HG03139 (cell line): ENCODE data around the gene CSTF2T.

Experiments
- ATAC-seq: cut with Tn5 transposase; IDR thresholded peaks from one replicate; pipeline ENCODE4 v1.9.1; 2021; ENCODE audit not compliant: unreplicated experiment

CSTF2T gene

GRCh38 chr10:51699475-51700227, at the start of gene CSTF2T:
CSTF2T (minus strand) TSS chr10:51699595; CDS start chr10:51699549, 46 bp downstream.
- peak; percentile 89 for ATAC-seq

DNA sequence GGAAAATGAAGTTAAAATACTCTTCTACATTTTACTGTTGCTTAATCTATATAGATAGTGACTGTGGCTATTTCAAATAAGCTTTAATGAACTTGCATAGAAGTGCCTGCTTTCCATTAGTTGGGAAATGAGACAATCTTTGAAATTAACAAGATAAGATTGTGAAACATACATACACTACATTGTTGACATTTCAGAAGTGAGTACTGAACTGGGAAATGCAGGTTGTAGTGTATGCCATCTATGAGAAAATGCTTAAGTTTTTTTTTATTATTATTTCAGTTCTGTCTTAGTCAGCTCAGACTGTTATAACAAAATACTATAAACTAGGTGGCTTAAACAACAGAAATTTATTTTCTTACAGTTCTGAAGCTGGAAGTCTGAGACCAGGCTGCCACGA, 49.6 kb upstream of the CSTF2T start:
- ATAC-seq, result no peak

- ATAC-seq, result no peak
Measured at GRCh38 chr10:51747216-51747615, 47.8 kb upstream of the CSTF2T start.

DNA sequence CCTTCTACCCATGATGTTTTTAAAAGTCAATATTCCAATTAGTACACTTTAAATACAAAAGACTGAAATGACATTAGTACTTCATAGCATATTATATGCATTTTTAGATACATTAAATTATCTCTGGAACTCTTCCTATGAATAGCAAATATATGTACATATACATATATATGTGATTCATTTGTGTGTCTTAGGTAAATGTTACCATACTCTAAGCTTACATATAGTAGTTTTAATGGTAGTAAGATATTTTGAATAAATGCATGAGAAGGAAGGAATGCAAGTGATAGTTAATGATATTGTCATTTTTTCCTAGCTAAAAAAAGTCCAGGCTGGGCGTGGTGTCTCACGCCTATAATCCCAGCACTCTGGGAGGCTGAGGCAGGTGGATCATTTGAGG, 46.0 kb upstream of the CSTF2T start:
- no peak for ATAC-seq

GRCh38 chr10:51744235-51745000, 45.0 kb upstream of the CSTF2T start:
- ATAC-seq, result no peak

GRCh38 chr10:51743146-51743545, 43.8 kb upstream of the CSTF2T start:
- peak; percentile 92 for ATAC-seq

GRCh38 chr10:51733057-51733456, 33.7 kb upstream of the CSTF2T start:
- ATAC-seq, result no peak

DNA sequence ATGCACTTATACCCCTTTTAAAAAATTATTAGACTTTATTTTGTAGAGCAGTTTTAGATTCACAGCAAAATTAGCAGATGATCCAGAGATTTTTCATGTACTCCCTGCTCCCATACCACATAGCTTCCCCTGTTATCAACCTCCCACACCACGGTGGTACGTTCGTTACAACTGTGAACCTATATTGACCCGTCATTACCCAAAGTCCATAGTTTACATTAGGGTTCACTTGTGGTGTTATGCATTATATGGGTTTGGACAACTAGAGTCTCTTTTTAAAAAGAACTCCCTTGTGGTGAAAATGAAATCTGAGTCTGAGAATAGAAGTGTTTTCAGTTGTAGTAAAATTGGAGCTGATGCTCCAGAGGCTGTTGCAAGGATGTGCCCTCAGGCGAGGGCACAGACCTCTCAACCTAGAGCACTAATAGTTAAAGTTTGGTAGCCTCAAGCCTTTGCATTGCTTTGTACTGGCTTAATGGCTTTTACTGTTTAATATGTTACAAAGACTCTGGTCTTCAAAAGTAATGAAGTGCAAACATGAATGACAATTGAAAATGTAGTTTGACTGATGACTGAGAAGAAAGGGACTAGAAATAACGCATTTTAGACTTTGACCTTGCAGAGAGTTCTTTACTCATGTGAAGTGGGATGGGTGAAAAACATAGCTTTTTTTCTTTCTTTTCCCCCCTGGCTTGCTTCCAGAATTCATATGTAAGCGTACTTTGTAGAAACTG, 30.6 kb upstream of the CSTF2T start:
- no peak for ATAC-seq

DNA sequence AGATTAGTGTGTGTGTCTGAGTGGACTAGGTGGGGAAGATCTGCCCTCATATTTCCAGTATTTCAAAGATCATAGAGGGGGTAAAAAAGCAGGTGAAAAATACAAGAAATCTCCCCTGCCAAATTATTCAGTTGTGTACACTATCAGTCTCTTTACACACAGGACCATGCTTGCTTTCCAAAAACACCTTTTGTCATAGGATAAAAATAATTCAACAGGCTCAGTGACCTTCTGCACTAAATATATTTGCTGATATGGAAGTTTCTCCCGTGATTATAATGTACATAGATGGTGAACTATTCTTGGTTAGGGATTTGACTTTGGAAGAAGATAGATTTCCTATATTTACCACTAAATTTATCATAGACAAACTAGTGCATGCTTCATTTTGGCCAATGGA, 24.6 kb upstream of the CSTF2T start:
- ATAC-seq, result no peak

DNA sequence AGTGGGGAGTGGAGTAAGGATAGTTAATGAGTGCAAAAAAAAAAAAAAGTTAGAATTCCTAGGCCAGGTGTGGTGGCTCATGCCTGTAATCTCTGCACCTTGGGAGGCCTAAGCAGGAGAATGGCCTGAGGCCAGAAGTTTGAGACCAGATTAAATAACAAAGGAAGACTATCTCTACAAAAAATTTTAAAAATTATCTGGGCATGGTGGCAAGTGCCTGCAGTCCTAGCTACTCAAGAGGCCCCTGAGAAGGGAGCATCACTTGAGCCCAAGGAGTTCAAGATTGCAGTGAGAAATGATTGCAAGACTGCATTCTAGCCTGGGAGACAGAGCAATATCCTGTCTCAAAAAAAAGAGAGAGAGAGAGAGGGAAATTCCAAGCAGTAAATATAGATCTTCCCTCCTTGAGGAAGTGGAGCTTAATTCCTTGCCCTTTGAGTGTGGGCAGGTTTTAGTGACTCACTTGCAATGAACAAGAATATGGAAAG, 19.5 kb upstream of the CSTF2T start:
- no peak for ATAC-seq

GRCh38 chr10:51716981-51717380, 17.6 kb upstream of the CSTF2T start:
- ATAC-seq, result no peak

GRCh38 chr10:51711519-51711891, 12.1 kb upstream of the CSTF2T start:
- no peak for ATAC-seq

- no peak for ATAC-seq
Measured at GRCh38 chr10:51709324-51709972, 10.1 kb upstream of the CSTF2T start.

- no peak for ATAC-seq
Measured at GRCh38 chr10:51708609-51709008, 9.2 kb upstream of the CSTF2T start.

- ATAC-seq, result no peak
Measured at GRCh38 chr10:51707821-51708424, 8.5 kb upstream of the CSTF2T start.

GRCh38 chr10:51707392-51707791, 8.0 kb upstream of the CSTF2T start:
- no peak for ATAC-seq

- no peak for ATAC-seq
Measured at GRCh38 chr10:51706225-51706624, 6.8 kb upstream of the CSTF2T start.

DNA sequence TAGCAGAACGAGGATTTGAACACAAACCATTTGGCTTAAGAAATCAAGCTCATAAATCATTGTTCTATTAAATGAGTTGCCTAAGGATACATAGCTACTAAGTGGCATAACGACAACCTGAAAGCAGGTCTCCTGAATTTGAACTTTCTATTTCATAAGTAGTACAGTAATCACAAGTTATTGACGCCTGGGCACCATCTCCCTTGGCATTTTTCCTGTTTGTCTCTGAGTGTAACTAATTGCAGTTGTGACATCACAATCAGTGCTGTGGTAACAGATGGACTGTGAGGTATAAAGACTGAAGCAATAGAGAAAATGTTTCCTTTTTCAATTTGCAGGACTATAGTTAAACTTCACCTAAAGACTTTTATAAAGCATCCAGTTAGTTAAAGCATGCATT, 6.4 kb upstream of the CSTF2T start:
- ATAC-seq, result no peak

- ATAC-seq, result no peak
Measured at GRCh38 chr10:51700228-51700817, 928 bp upstream of the CSTF2T start.

- peak; percentile 32 for ATAC-seq
Measured at GRCh38 chr10:51699145-51699474, 285 bp downstream of the CSTF2T start.
